ENCODE measurements around the gene ALKAL2. TPM values are rescaled to one million over a fixed set of nuclear protein-coding genes. Genes with fewer than 3 reads are reported as not detected.

The ALKAL2 gene
- total RNA-seq, 2 donors from 2014 or later: 63.8 to 64.2 TPM

GRCh38 chr2:256094-256493 lies 31.8 kb downstream of the ALKAL2 start:
- intact Hi-C loops (cut with DNase I): no loop called here

GRCh38 chr2:255195-255594 lies 32.7 kb downstream of the ALKAL2 start:
- no peak for DNase-seq (ENCODE audit: low spot score)
- intact Hi-C loops (cut with DNase I): no loop called here

More at GRCh38 chr2:256094-256493, 31.8 kb downstream of the ALKAL2 start:
- no peak for DNase-seq (ENCODE audit: low spot score)

GRCh38 chr2:254241-254640 lies 33.6 kb downstream of the ALKAL2 start:
- intact Hi-C loops (cut with DNase I): no loop called here
- DNase-seq (ENCODE audit: low spot score): no peak

GRCh38 chr2:253202-253638 lies 34.7 kb downstream of the ALKAL2 start:
- DNase-seq (ENCODE audit: low spot score): no peak
- intact Hi-C loops (cut with DNase I): no loop called here

GRCh38 chr2:252001-252602 lies 35.8 kb downstream of the ALKAL2 start:
- no peak for DNase-seq (ENCODE audit: low spot score)
- intact Hi-C loops (cut with DNase I): no loop called here

GRCh38 chr2:249538-250042 lies 38.3 kb downstream of the ALKAL2 start:
- intact Hi-C loops (cut with DNase I): no loop called here
- no peak for DNase-seq (ENCODE audit: low spot score)

- DNase-seq (ENCODE audit: low spot score): no peak
- intact Hi-C loops (cut with DNase I): no loop called here
Observed at GRCh38 chr2:248724-249123, 39.2 kb downstream of the ALKAL2 start.

- no peak for DNase-seq (ENCODE audit: low spot score)
- intact Hi-C loops (cut with DNase I): no loop called here
Observed at GRCh38 chr2:246489-247144, 41.3 kb downstream of the ALKAL2 start.

- intact Hi-C loops (cut with DNase I): no loop called here
- DNase-seq (ENCODE audit: low spot score): no peak
Observed at GRCh38 chr2:244547-244946, 43.3 kb downstream of the ALKAL2 start.

GRCh38 chr2:238869-239268 lies 49.0 kb downstream of the ALKAL2 start:
- DNase-seq (ENCODE audit: low spot score): no peak
- intact Hi-C loops (cut with DNase I): no loop called here

GRCh38 chr2:238431-238830 lies 49.5 kb downstream of the ALKAL2 start:
- intact Hi-C loops (cut with DNase I): no loop called here
- no peak for DNase-seq (ENCODE audit: low spot score)

DNA sequence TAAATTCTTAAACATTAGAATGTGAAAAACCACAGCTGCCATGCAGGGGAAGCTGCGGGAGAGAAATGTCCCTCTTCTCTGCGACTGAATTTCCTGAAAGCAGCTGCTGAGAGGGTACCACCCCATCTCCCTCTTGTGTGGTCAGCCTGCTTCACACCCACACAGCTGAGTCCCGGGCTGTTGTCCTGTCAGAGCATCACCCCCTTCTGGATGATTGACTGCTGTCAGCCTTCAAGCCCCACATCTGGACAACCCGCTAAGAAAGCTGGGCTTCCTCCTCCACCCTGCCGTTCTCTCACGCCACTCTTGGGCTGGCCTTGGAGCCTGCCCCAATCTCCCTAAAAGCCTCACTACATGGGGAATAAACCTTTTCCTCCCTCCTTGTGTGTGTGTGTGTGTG lies 50.0 kb downstream of the ALKAL2 start:
- intact Hi-C loops (cut with DNase I): no loop called here
- no peak for DNase-seq (ENCODE audit: low spot score)

GRCh38 chr2:236993-237539 lies 50.8 kb downstream of the ALKAL2 start:
- intact Hi-C loops (cut with DNase I): no loop called here
- DNase-seq (ENCODE audit: low spot score): no peak

- intact Hi-C loops (cut with DNase I): no loop called here
Observed at GRCh38 chr2:234421-234820, 53.5 kb downstream of the ALKAL2 start.

GRCh38 chr2:233030-233429 lies 54.9 kb downstream of the ALKAL2 start:
- intact Hi-C loops (cut with DNase I): no loop called here

More at GRCh38 chr2:234421-234820, 53.5 kb downstream of the ALKAL2 start:
- DNase-seq (ENCODE audit: low spot score): no peak

GRCh38 chr2:231521-232185 lies 56.2 kb downstream of the ALKAL2 start:
- intact Hi-C loops (cut with DNase I): no loop called here
- no peak for DNase-seq (ENCODE audit: low spot score)

More at GRCh38 chr2:233030-233429, 54.9 kb downstream of the ALKAL2 start:
- no peak for DNase-seq (ENCODE audit: low spot score)
